GM23338 (cell line): ENCODE results near the gene TREM2. TPM values are rescaled to one million over a fixed set of nuclear protein-coding genes. Genes with fewer than 3 reads are reported as not detected.

Experiments used
- ATAC-seq: fragments of 200-7000 bp; cut with Tn5 transposase; 3 replicates; pipeline ENCODE4 v1.9.1; 2020
- DNase-seq: peaks from one replicate; pipeline ENCODE4 v3.0.0-alpha.2; 2015; ENCODE audit warnings: low spot score
- H2AFZ ChIP-seq: fragments of 200-600 bp; sonication (generic); 2 replicates; pipeline ENCODE4 v1.8.0; 2016; ENCODE audit warnings: antibody characterized with exemption, mild to moderate bottlenecking, moderate library complexity
- H3F3A ChIP-seq: fragments of 200-600 bp; sonication (generic); replicated peaks from 2 replicates; pipeline ENCODE4 v1.8.0; 2017; ENCODE audit warnings: antibody characterized with exemption, mixed run types, low read depth
- H3K27ac ChIP-seq: fragments of 200-600 bp; sonication (generic); 2 replicates; pipeline ENCODE4 v1.6.1; 2016; ENCODE audit warnings: low read depth
- H3K27me3 ChIP-seq: fragments of 200-600 bp; sonication (generic); 2 replicates; pipeline ENCODE4 v1.8.0; 2016; ENCODE audit warnings: mild to moderate bottlenecking, mixed run types, moderate library complexity; ENCODE audit not compliant: insufficient read depth
- H3K36me3 ChIP-seq: fragments of 200-600 bp; sonication (generic); 2 replicates; pipeline ENCODE4 v1.8.0; 2016; ENCODE audit warnings: mild to moderate bottlenecking; ENCODE audit not compliant: insufficient read depth
- H3K4me1 ChIP-seq: fragments of 200-600 bp; sonication (generic); 2 replicates; pipeline ENCODE4 v1.8.0; 2016; ENCODE audit warnings: mild to moderate bottlenecking, moderate library complexity; ENCODE audit not compliant: insufficient read depth
- H3K4me2 ChIP-seq: fragments of 200-600 bp; sonication (generic); 2 replicates; pipeline ENCODE4 v1.7.1; 2017; ENCODE audit warnings: mixed run types
- H3K4me3 ChIP-seq: fragments of 200-600 bp; sonication (generic); 2 replicates; pipeline ENCODE4 v1.6.1; 2016; ENCODE audit warnings: mixed run types
- H3K79me2 ChIP-seq: fragments of 200-600 bp; sonication (generic); replicated peaks from 2 replicates; pipeline ENCODE4 v1.8.0; 2017; ENCODE audit warnings: mild to moderate bottlenecking; ENCODE audit not compliant: insufficient read depth
- H3K9me2 ChIP-seq: fragments of 200-600 bp; sonication (generic); 2 replicates; pipeline ENCODE4 v1.8.0; 2017; ENCODE audit not compliant: insufficient read depth
- H4K20me1 ChIP-seq: fragments of 200-600 bp; sonication (generic); replicated peaks from 2 replicates; pipeline ENCODE4 v1.8.0; 2017; ENCODE audit warnings: mild to moderate bottlenecking; ENCODE audit not compliant: insufficient read depth
- H3K27ac Mint-ChIP-seq: 2 replicates; pipeline ENCODE4 v1.8.0; 2020; ENCODE audit warnings: inconsistent platforms, mild to moderate bottlenecking, moderate library complexity, mixed read lengths
- H3K27me3 Mint-ChIP-seq: 3 replicates; pipeline ENCODE4 v1.8.0; 2022; ENCODE audit warnings: low read depth, mild to moderate bottlenecking, moderate library complexity, mixed read lengths, inconsistent platforms; ENCODE audit not compliant: insufficient read depth, poor library complexity
- H3K36me3 Mint-ChIP-seq: 3 replicates; pipeline ENCODE4 v1.8.0; 2021; ENCODE audit warnings: low read depth, mild to moderate bottlenecking, inconsistent platforms, moderate library complexity, mixed read lengths
- H3K4me1 Mint-ChIP-seq: 3 replicates; pipeline ENCODE4 v1.8.0; 2020; ENCODE audit warnings: mild to moderate bottlenecking, inconsistent platforms, mixed read lengths
- H3K4me3 Mint-ChIP-seq: 3 replicates; pipeline ENCODE4 v1.8.0; 2021; ENCODE audit warnings: moderate library complexity, mild to moderate bottlenecking, inconsistent platforms, mixed read lengths
- H3K9me3 Mint-ChIP-seq: 3 replicates; pipeline ENCODE4 v1.8.0; 2020; ENCODE audit warnings: moderate library complexity, mild to moderate bottlenecking, inconsistent platforms, mixed read lengths
- CREB1 ChIP-seq: fragments of 250-450 bp; sonication (Bioruptor Pico); IDR thresholded peaks from 2 replicates; pipeline ENCODE4 v1.5.0; 2020; ENCODE audit warnings: low read depth, mild to moderate bottlenecking, moderate library complexity
- EZH2 ChIP-seq: fragments of 200-600 bp; sonication (generic); IDR thresholded peaks from one replicate; pipeline ENCODE4 v1.8.0; 2017; ENCODE audit warnings: antibody characterized with exemption, mild to moderate bottlenecking, low read depth; ENCODE audit not compliant: unreplicated experiment
- EZH2phosphoT487 ChIP-seq: fragments of 200-600 bp; sonication (generic); IDR thresholded peaks from one replicate; pipeline ENCODE4 v1.8.1; 2018; ENCODE audit warnings: antibody characterized with exemption; ENCODE audit not compliant: unreplicated experiment
- JUNB ChIP-seq: IDR thresholded peaks from one replicate; pipeline ENCODE4 v1.6.1; 2016; ENCODE audit warnings: antibody characterized with exemption; ENCODE audit not compliant: unreplicated experiment
- NANOG ChIP-seq: IDR thresholded peaks from 2 replicates; pipeline ENCODE4 v1.6.1; 2016; ENCODE audit warnings: antibody characterized with exemption, borderline replicate concordance
- POLR2AphosphoS5 ChIP-seq: IDR thresholded peaks from 2 replicates; pipeline ENCODE4 v1.6.1; 2016; ENCODE audit warnings: antibody characterized with exemption, low read depth
- STAT1 ChIP-seq: IDR thresholded peaks from one replicate; pipeline ENCODE4 v1.6.1; 2016; ENCODE audit warnings: antibody characterized with exemption; ENCODE audit not compliant: unreplicated experiment
- ZNF114 ChIP-seq: fragments of 250-450 bp; sonication (Bioruptor Pico); IDR thresholded peaks from 2 replicates; pipeline ENCODE4 v1.5.0; 2020; ENCODE audit warnings: mild to moderate bottlenecking, moderate library complexity
- ZNF331 ChIP-seq: fragments of 250-450 bp; sonication (Bioruptor Pico); IDR thresholded peaks from 2 replicates; pipeline ENCODE4 v1.5.0; 2020; ENCODE audit warnings: low read depth, mild to moderate bottlenecking, moderate library complexity
- polyA plus RNA-seq: library from polyadenylated mRNA; unstranded; fragments of >200 nt; fragmentation: Nextera tagmentation; extraction: Ambion mirVana; gene quantifications from 2 replicates; pipeline ENCODE4 v1.2.1, GENCODE V29; 2016
- total RNA-seq: library from RNA; depleted of rRNA; stranded (reverse); fragments of >200 nt; shearing (Covaris generic); gene quantifications from 2 replicates; pipeline ENCODE4 v1.2.3, GENCODE V29; 2014
- TF ChIP-seq, protein P1 (sequence below): IDR thresholded peaks from one replicate; pipeline ENCODE4 v1.6.1; 2018; ENCODE audit warnings: antibody characterized with exemption; ENCODE audit not compliant: unreplicated experiment
- TF ChIP-seq, protein P2 (sequence below): fragments of 250-450 bp; sonication (Bioruptor Pico); IDR thresholded peaks from 2 replicates; pipeline ENCODE4 v1.5.0; 2020; ENCODE audit warnings: mild to moderate bottlenecking, moderate library complexity
- TF ChIP-seq, protein P3 (sequence below): IDR thresholded peaks from 2 replicates; pipeline ENCODE4 v1.6.1; 2016; ENCODE audit warnings: antibody characterized with exemption
- TF ChIP-seq, protein P4 (sequence below), 2 experiments: fragments of 200-600 bp in 1 of 2; sonication (generic) in 1 of 2; conservative IDR thresholded peaks; 2 replicates each; pipeline versions ENCODE4 v1.5.1 to v1.6.1; 2016 to 2017; ENCODE audit warnings: antibody characterized with exemption in 2 of 2, low read depth in 2 of 2, mild to moderate bottlenecking in 2 of 2, moderate library complexity in 1 of 2

The TREM2 gene
- total and polyA plus RNA-seq, 2 experiments from 2014 or later: not detected

DNA sequence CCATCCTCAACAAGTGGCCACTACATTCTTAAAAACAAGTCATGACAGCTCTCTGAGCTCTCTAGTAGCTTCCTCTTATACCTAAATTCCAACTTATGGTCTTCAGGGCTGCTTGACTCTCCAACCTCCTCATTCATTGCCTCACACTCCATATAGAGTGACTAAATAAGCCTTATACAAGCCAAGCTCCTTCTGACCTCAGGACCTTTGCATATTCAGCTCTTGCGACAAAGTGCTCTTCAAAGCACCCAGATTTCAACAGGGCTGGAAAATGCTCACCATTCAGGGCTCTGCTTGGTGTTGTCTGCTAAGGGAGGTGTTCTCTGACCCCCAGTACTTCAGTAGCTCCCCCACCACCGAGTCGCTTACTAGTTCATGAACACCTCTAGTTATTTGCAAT lies 34.3 kb upstream of the TREM2 start:
- no peak overlapping the region for H3K27ac Mint-ChIP-seq
- H3K4me3 Mint-ChIP-seq: no peak overlapping the region
- H4K20me1 ChIP-seq: no peaks in the 10 kb centered on the region
- no peaks in the 10 kb centered on the region for H3K36me3 ChIP-seq
- no peaks in the 10 kb centered on the region for H3K9me2 ChIP-seq
- no peak overlapping the region for H3K4me3 ChIP-seq
- no peak overlapping the region for H3K4me2 ChIP-seq
- no peaks in the 10 kb centered on the region for H3K36me3 Mint-ChIP-seq
- H3K4me1 Mint-ChIP-seq: peaks cover 22% of the 10 kb centered on the region
- DNase-seq: no peak
- H3K9me3 Mint-ChIP-seq: no peaks in the 10 kb centered on the region; the same call in 1 of the 3 replicates
- H3K79me2 ChIP-seq: no peaks in the 10 kb centered on the region
- ATAC-seq: no peak
- no peaks in the 10 kb centered on the region for H3F3A ChIP-seq
- TF ChIP-seq ZNF331: no peak
- no peak for TF ChIP-seq NANOG
- TF ChIP-seq, protein P1, sequence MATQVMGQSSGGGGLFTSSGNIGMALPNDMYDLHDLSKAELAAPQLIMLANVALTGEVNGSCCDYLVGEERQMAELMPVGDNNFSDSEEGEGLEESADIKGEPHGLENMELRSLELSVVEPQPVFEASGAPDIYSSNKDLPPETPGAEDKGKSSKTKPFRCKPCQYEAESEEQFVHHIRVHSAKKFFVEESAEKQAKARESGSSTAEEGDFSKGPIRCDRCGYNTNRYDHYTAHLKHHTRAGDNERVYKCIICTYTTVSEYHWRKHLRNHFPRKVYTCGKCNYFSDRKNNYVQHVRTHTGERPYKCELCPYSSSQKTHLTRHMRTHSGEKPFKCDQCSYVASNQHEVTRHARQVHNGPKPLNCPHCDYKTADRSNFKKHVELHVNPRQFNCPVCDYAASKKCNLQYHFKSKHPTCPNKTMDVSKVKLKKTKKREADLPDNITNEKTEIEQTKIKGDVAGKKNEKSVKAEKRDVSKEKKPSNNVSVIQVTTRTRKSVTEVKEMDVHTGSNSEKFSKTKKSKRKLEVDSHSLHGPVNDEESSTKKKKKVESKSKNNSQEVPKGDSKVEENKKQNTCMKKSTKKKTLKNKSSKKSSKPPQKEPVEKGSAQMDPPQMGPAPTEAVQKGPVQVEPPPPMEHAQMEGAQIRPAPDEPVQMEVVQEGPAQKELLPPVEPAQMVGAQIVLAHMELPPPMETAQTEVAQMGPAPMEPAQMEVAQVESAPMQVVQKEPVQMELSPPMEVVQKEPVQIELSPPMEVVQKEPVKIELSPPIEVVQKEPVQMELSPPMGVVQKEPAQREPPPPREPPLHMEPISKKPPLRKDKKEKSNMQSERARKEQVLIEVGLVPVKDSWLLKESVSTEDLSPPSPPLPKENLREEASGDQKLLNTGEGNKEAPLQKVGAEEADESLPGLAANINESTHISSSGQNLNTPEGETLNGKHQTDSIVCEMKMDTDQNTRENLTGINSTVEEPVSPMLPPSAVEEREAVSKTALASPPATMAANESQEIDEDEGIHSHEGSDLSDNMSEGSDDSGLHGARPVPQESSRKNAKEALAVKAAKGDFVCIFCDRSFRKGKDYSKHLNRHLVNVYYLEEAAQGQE: no peak
- no peak for TF ChIP-seq ZNF114 (CRISPR knock-in tag)
- no peak for TF ChIP-seq CREB1 (CRISPR knock-in tag)
- TF ChIP-seq STAT1: no peak
- no peak for TF ChIP-seq JUNB
- TF ChIP-seq, protein P2, sequence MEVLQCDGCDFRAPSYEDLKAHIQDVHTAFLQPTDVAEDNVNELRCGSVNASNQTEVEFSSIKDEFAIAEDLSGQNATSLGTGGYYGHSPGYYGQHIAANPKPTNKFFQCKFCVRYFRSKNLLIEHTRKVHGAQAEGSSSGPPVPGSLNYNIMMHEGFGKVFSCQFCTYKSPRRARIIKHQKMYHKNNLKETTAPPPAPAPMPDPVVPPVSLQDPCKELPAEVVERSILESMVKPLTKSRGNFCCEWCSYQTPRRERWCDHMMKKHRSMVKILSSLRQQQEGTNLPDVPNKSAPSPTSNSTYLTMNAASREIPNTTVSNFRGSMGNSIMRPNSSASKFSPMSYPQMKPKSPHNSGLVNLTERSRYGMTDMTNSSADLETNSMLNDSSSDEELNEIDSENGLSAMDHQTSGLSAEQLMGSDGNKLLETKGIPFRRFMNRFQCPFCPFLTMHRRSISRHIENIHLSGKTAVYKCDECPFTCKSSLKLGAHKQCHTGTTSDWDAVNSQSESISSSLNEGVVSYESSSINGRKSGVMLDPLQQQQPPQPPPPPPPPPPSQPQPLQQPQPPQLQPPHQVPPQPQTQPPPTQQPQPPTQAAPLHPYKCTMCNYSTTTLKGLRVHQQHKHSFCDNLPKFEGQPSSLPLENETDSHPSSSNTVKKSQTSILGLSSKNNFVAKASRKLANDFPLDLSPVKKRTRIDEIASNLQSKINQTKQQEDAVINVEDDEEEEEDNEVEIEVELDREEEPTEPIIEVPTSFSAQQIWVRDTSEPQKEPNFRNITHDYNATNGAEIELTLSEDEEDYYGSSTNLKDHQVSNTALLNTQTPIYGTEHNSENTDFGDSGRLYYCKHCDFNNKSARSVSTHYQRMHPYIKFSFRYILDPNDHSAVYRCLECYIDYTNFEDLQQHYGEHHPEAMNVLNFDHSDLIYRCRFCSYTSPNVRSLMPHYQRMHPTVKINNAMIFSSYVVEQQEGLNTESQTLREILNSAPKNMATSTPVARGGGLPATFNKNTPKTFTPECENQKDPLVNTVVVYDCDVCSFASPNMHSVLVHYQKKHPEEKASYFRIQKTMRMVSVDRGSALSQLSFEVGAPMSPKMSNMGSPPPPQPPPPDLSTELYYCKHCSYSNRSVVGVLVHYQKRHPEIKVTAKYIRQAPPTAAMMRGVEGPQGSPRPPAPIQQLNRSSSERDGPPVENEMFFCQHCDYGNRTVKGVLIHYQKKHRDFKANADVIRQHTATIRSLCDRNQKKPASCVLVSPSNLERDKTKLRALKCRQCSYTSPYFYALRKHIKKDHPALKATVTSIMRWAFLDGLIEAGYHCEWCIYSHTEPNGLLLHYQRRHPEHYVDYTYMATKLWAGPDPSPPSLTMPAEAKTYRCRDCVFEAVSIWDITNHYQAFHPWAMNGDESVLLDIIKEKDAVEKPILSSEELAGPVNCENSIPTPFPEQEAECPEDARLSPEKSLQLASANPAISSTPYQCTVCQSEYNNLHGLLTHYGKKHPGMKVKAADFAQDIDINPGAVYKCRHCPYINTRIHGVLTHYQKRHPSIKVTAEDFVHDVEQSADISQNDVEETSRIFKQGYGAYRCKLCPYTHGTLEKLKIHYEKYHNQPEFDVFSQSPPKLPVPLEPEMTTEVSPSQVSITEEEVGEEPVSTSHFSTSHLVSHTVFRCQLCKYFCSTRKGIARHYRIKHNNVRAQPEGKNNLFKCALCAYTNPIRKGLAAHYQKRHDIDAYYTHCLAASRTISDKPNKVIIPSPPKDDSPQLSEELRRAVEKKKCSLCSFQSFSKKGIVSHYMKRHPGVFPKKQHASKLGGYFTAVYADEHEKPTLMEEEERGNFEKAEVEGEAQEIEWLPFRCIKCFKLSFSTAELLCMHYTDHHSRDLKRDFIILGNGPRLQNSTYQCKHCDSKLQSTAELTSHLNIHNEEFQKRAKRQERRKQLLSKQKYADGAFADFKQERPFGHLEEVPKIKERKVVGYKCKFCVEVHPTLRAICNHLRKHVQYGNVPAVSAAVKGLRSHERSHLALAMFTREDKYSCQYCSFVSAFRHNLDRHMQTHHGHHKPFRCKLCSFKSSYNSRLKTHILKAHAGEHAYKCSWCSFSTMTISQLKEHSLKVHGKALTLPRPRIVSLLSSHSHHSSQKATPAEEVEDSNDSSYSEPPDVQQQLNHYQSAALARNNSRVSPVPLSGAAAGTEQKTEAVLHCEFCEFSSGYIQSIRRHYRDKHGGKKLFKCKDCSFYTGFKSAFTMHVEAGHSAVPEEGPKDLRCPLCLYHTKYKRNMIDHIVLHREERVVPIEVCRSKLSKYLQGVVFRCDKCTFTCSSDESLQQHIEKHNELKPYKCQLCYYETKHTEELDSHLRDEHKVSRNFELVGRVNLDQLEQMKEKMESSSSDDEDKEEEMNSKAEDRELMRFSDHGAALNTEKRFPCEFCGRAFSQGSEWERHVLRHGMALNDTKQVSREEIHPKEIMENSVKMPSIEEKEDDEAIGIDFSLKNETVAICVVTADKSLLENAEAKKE (CRISPR knock-in tag): no peak
- TF ChIP-seq POLR2AphosphoS5: no peak
- TF ChIP-seq EZH2phosphoT487: no peak
- TF ChIP-seq, protein P3, sequence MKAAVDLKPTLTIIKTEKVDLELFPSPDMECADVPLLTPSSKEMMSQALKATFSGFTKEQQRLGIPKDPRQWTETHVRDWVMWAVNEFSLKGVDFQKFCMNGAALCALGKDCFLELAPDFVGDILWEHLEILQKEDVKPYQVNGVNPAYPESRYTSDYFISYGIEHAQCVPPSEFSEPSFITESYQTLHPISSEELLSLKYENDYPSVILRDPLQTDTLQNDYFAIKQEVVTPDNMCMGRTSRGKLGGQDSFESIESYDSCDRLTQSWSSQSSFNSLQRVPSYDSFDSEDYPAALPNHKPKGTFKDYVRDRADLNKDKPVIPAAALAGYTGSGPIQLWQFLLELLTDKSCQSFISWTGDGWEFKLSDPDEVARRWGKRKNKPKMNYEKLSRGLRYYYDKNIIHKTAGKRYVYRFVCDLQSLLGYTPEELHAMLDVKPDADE: no peak
- TF ChIP-seq, protein P4, sequence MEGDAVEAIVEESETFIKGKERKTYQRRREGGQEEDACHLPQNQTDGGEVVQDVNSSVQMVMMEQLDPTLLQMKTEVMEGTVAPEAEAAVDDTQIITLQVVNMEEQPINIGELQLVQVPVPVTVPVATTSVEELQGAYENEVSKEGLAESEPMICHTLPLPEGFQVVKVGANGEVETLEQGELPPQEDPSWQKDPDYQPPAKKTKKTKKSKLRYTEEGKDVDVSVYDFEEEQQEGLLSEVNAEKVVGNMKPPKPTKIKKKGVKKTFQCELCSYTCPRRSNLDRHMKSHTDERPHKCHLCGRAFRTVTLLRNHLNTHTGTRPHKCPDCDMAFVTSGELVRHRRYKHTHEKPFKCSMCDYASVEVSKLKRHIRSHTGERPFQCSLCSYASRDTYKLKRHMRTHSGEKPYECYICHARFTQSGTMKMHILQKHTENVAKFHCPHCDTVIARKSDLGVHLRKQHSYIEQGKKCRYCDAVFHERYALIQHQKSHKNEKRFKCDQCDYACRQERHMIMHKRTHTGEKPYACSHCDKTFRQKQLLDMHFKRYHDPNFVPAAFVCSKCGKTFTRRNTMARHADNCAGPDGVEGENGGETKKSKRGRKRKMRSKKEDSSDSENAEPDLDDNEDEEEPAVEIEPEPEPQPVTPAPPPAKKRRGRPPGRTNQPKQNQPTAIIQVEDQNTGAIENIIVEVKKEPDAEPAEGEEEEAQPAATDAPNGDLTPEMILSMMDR (conservative IDR thresholded peaks at IDR 0.05; ENCODE audit: low read depth in 2 of 2): no peak
- TF ChIP-seq EZH2: no peak
- H3K27me3 ChIP-seq: no peaks in the 10 kb centered on the region
- H3K27ac ChIP-seq: no peak overlapping the region
- H2AFZ ChIP-seq: no peak overlapping the region
- H3K4me1 ChIP-seq: peaks cover 13% of the 10 kb centered on the region; the same call in 1 of the 2 replicates
- H3K27me3 Mint-ChIP-seq: peaks cover 7% of the 10 kb centered on the region
